ENCODE data around the gene MAPKAPK3. TPM values are rescaled to one million over a fixed set of nuclear protein-coding genes. Genes with fewer than 3 reads are reported as not detected.

The MAPKAPK3 gene
- total and polyA plus RNA-seq, 2 of the 8 experiments (the other 6 are each of a cell fraction or from before 2014, with no cell fraction given) = 65.4 to 99.8 TPM

GRCh38 chr3:50567386-50568167 is 49.4 kb upstream of the MAPKAPK3 start, which contains the start of gene C3orf18 (continued):
- TF ChIP-seq SP1 (IDR thresholded peaks at IDR 0.05; ENCODE audit: low read depth, low read length) = peak; percentile 96
- peak; percentile 97 for TF ChIP-seq KDM1A (IDR thresholded peaks at IDR 0.05; ENCODE audit: borderline replicate concordance, low read length)
